T-helper 1 cell (primary cell): ENCODE measurements around the gene CCDC32.
A peak's percentile ranks its signal among the peaks of the same experiment; 100 is the strongest.

ENCODE experiments used
- DNase-seq, 5 donors: peaks; one replicate each; pipeline ENCODE4 v3.0.0-alpha.2; 2012 to 2020

The CCDC32 gene

GRCh38 chr15:40511472-40512133 is 53.2 kb downstream of the CCDC32 start:
- peak in 1 of 5 donors; percentile 23 for DNase-seq

- DNase-seq, result peak in 1 of 5 donors; percentile 21
These were observed 53.8 kb downstream of the CCDC32 start for GRCh38 chr15:40511093-40511471.

DNA sequence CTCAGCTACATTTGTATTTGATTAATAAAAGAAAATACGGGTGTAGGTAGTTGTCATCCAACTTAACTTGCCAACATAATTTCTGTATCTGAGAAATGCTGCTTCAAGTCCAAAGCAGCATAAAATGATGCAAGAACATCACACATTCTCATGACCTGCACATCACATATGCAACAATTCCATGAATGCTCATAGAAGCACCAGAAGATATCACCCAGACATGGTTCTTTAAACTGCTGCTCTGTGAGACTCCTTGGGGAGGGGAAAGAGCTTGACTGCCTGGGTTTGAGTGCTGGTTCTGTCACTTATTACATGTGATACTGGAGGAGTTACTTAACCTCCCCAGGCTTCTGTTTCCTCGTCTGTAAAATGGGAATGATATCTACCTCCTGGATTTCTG is 54.6 kb downstream of the CCDC32 start:
- DNase-seq, result no peak

DNA sequence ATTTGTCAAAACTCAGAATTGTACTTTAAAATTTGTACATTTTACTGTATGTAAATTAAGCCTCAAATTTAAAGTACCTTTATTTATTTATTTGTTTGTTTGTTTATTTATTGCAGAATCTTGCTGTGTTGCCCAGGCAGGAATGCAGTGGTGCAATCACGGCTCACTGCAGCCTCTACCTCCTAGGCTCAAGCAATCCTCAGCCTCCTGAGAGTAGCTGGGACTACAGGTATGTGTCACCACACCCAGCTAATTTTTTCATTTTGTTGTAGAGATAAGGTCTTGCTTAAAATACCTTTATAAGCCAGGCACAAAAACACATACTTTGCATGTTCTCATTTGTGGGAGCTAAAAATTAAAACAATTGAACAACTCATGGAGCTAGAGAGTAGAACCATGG is 56.6 kb downstream of the CCDC32 start:
- no peak for DNase-seq

- DNase-seq, result peak; percentile 26 to 56 (median 42)
These were observed 57.8 kb downstream of the CCDC32 start for GRCh38 chr15:40506964-40507571.
